ENCODE measurements around the gene LHFPL2.

Gene LHFPL2

GRCh38 chr5:78483809-78484521, 164.6 kb downstream of the LHFPL2 start:
- Histone ChIP-seq H3K36me3 (ENCODE audit: control insufficient read depth, insufficient read depth, low read length) (no peaks in the 10 kb centered on the region), H3K9me3 (ENCODE audit: control insufficient read depth, low read length) (no peaks in the 10 kb centered on the region), H3K4me1 (ENCODE audit: control insufficient read depth, insufficient read depth, low read length) (no peaks in the 10 kb centered on the region), H3K4me3 (ENCODE audit: insufficient read depth, low read depth, low read length) (no peak overlapping the region), H3K27ac (ENCODE audit: insufficient read depth, low read depth, low read length, poor library complexity, severe bottlenecking) (no peak overlapping the region), H3K27me3 (ENCODE audit: control insufficient read depth, insufficient read depth, low read length, poor library complexity, severe bottlenecking) (no peaks in the 10 kb centered on the region)
- 100% methylated on average over 3 of the region's 3 CpGs for WGBS, 2 experiments

- Histone ChIP-seq H3K9me3 (ENCODE audit: control insufficient read depth, low read length) (no peaks in the 10 kb centered on the region), H3K27ac (ENCODE audit: insufficient read depth, low read depth, low read length, poor library complexity, severe bottlenecking) (no peak overlapping the region), H3K36me3 (ENCODE audit: control insufficient read depth, insufficient read depth, low read length) (no peaks in the 10 kb centered on the region), H3K4me1 (ENCODE audit: control insufficient read depth, insufficient read depth, low read length) (no peaks in the 10 kb centered on the region), H3K4me3 (ENCODE audit: insufficient read depth, low read depth, low read length) (no peak overlapping the region), H3K27me3 (ENCODE audit: control insufficient read depth, insufficient read depth, low read length, poor library complexity, severe bottlenecking) (no peaks in the 10 kb centered on the region)
- 91% methylated on average over 1 of the region's 1 CpG; no CpG with 5 or more reads in 1 of the 2 experiments for WGBS, 2 experiments
Observed at GRCh38 chr5:78482948-78483347, 165.6 kb downstream of the LHFPL2 start.

GRCh38 chr5:78476795-78477194, 171.8 kb downstream of the LHFPL2 start:
- Histone ChIP-seq H3K4me1 (ENCODE audit: control insufficient read depth, insufficient read depth, low read length) (no peaks in the 10 kb centered on the region), H3K9me3 (ENCODE audit: control insufficient read depth, low read length) (no peaks in the 10 kb centered on the region), H3K27ac (ENCODE audit: insufficient read depth, low read depth, low read length, poor library complexity, severe bottlenecking) (no peak overlapping the region), H3K4me3 (ENCODE audit: insufficient read depth, low read depth, low read length) (no peak overlapping the region), H3K27me3 (ENCODE audit: control insufficient read depth, insufficient read depth, low read length, poor library complexity, severe bottlenecking) (no peaks in the 10 kb centered on the region), H3K36me3 (ENCODE audit: control insufficient read depth, insufficient read depth, low read length) (no peaks in the 10 kb centered on the region)
- 80 to 89% methylated on average over 1 of the region's 1 CpG for WGBS, 2 experiments

GRCh38 chr5:78475370-78475769, 173.2 kb downstream of the LHFPL2 start:
- Histone ChIP-seq H3K27ac (ENCODE audit: insufficient read depth, low read depth, low read length, poor library complexity, severe bottlenecking) (no peak overlapping the region), H3K27me3 (ENCODE audit: control insufficient read depth, insufficient read depth, low read length, poor library complexity, severe bottlenecking) (no peaks in the 10 kb centered on the region), H3K36me3 (ENCODE audit: control insufficient read depth, insufficient read depth, low read length) (no peaks in the 10 kb centered on the region), H3K9me3 (ENCODE audit: control insufficient read depth, low read length) (no peaks in the 10 kb centered on the region), H3K4me3 (ENCODE audit: insufficient read depth, low read depth, low read length) (no peak overlapping the region), H3K4me1 (ENCODE audit: control insufficient read depth, insufficient read depth, low read length) (no peaks in the 10 kb centered on the region)
- 94 to 98% methylated on average over 3 of the region's 3 CpGs for WGBS, 2 experiments

GRCh38 chr5:78473751-78474150, 174.8 kb downstream of the LHFPL2 start:
- Histone ChIP-seq H3K4me1 (ENCODE audit: control insufficient read depth, insufficient read depth, low read length) (no peaks in the 10 kb centered on the region), H3K27me3 (ENCODE audit: control insufficient read depth, insufficient read depth, low read length, poor library complexity, severe bottlenecking) (no peaks in the 10 kb centered on the region), H3K9me3 (ENCODE audit: control insufficient read depth, low read length) (no peaks in the 10 kb centered on the region), H3K4me3 (ENCODE audit: insufficient read depth, low read depth, low read length) (no peak overlapping the region), H3K27ac (ENCODE audit: insufficient read depth, low read depth, low read length, poor library complexity, severe bottlenecking) (no peak overlapping the region), H3K36me3 (ENCODE audit: control insufficient read depth, insufficient read depth, low read length) (no peaks in the 10 kb centered on the region)
- WGBS, 2 experiments = 94 to 100% methylated on average over 1 of the region's 1 CpG

- Histone ChIP-seq H3K27ac (ENCODE audit: insufficient read depth, low read depth, low read length, poor library complexity, severe bottlenecking) (no peak overlapping the region), H3K4me1 (ENCODE audit: control insufficient read depth, insufficient read depth, low read length) (no peaks in the 10 kb centered on the region), H3K4me3 (ENCODE audit: insufficient read depth, low read depth, low read length) (no peak overlapping the region), H3K36me3 (ENCODE audit: control insufficient read depth, insufficient read depth, low read length) (no peaks in the 10 kb centered on the region), H3K27me3 (ENCODE audit: control insufficient read depth, insufficient read depth, low read length, poor library complexity, severe bottlenecking) (no peaks in the 10 kb centered on the region), H3K9me3 (ENCODE audit: control insufficient read depth, low read length) (no peaks in the 10 kb centered on the region)
Observed at GRCh38 chr5:78472469-78473106, 176.0 kb downstream of the LHFPL2 start.

- Histone ChIP-seq H3K27me3 (ENCODE audit: control insufficient read depth, insufficient read depth, low read length, poor library complexity, severe bottlenecking) (no peaks in the 10 kb centered on the region), H3K4me3 (ENCODE audit: insufficient read depth, low read depth, low read length) (no peak overlapping the region), H3K27ac (ENCODE audit: insufficient read depth, low read depth, low read length, poor library complexity, severe bottlenecking) (no peak overlapping the region), H3K9me3 (ENCODE audit: control insufficient read depth, low read length) (no peaks in the 10 kb centered on the region), H3K4me1 (ENCODE audit: control insufficient read depth, insufficient read depth, low read length) (no peaks in the 10 kb centered on the region), H3K36me3 (ENCODE audit: control insufficient read depth, insufficient read depth, low read length) (no peaks in the 10 kb centered on the region)
Observed at GRCh38 chr5:78471896-78472295, 176.7 kb downstream of the LHFPL2 start.

- Histone ChIP-seq H3K4me3 (ENCODE audit: insufficient read depth, low read depth, low read length) (no peak overlapping the region), H3K36me3 (ENCODE audit: control insufficient read depth, insufficient read depth, low read length) (no peaks in the 10 kb centered on the region)
- 35 to 46% methylated on average over 3 of the region's 3 CpGs for WGBS, 2 experiments
Observed at GRCh38 chr5:78467752-78468357, 180.7 kb downstream of the LHFPL2 start.

GRCh38 chr5:78467140-78467539, 181.4 kb downstream of the LHFPL2 start:
- Histone ChIP-seq H3K4me1 (ENCODE audit: control insufficient read depth, insufficient read depth, low read length) (no peaks in the 10 kb centered on the region), H3K27me3 (ENCODE audit: control insufficient read depth, insufficient read depth, low read length, poor library complexity, severe bottlenecking) (no peaks in the 10 kb centered on the region), H3K27ac (ENCODE audit: insufficient read depth, low read depth, low read length, poor library complexity, severe bottlenecking) (no peak overlapping the region), H3K9me3 (ENCODE audit: control insufficient read depth, low read length) (no peaks in the 10 kb centered on the region), H3K36me3 (ENCODE audit: control insufficient read depth, insufficient read depth, low read length) (no peaks in the 10 kb centered on the region), H3K4me3 (ENCODE audit: insufficient read depth, low read depth, low read length) (no peak overlapping the region)
- WGBS, 2 experiments = 93 to 100% methylated on average over 1 of the region's 1 CpG

More at GRCh38 chr5:78467752-78468357, 180.7 kb downstream of the LHFPL2 start:
- Histone ChIP-seq H3K4me1 (ENCODE audit: control insufficient read depth, insufficient read depth, low read length) (no peaks in the 10 kb centered on the region), H3K27ac (ENCODE audit: insufficient read depth, low read depth, low read length, poor library complexity, severe bottlenecking) (no peak overlapping the region), H3K9me3 (ENCODE audit: control insufficient read depth, low read length) (no peaks in the 10 kb centered on the region), H3K27me3 (ENCODE audit: control insufficient read depth, insufficient read depth, low read length, poor library complexity, severe bottlenecking) (no peaks in the 10 kb centered on the region)

GRCh38 chr5:78458843-78459242, 189.7 kb downstream of the LHFPL2 start:
- Histone ChIP-seq H3K27ac (ENCODE audit: insufficient read depth, low read depth, low read length, poor library complexity, severe bottlenecking) (no peak overlapping the region), H3K4me1 (ENCODE audit: control insufficient read depth, insufficient read depth, low read length) (no peaks in the 10 kb centered on the region), H3K27me3 (ENCODE audit: control insufficient read depth, insufficient read depth, low read length, poor library complexity, severe bottlenecking) (no peaks in the 10 kb centered on the region), H3K36me3 (ENCODE audit: control insufficient read depth, insufficient read depth, low read length) (no peaks in the 10 kb centered on the region), H3K4me3 (ENCODE audit: insufficient read depth, low read depth, low read length) (no peak overlapping the region), H3K9me3 (ENCODE audit: control insufficient read depth, low read length) (no peaks in the 10 kb centered on the region)
- WGBS, 2 experiments = 92 to 100% methylated on average over 1 to 2 of the region's 2 CpGs
